Keratinocyte (primary cell): ENCODE data around the gene GRM4. TPM values are rescaled to one million over a fixed set of nuclear protein-coding genes. Genes with fewer than 3 reads are reported as not detected.

Source experiments
- DNase-seq: peaks from one replicate; pipeline ENCODE4 v3.0.0-alpha.2; 2011; ENCODE audit warnings: low read depth, missing footprints, low spot score
- FAIRE-seq: peaks from 2 replicates; lab custom pipeline; 2011; peaks lifted over from hg19 to GRCh38; lab: Jason Lieb, UNC
- H2AFZ ChIP-seq: 2 replicates; pipeline ENCODE4 v1.6.0; 2012; ENCODE audit warnings: low read length, control low read depth, inconsistent platforms; ENCODE audit not compliant: control insufficient read depth
- H3K27ac ChIP-seq: 2 replicates; pipeline ENCODE4 v1.5.1; 2011; ENCODE audit warnings: low read length; ENCODE audit not compliant: control insufficient read depth, insufficient read depth
- H3K27me3 ChIP-seq: 3 replicates; pipeline ENCODE4 v1.6.0; 2011; ENCODE audit warnings: low read length; ENCODE audit not compliant: control insufficient read depth, insufficient read depth; ENCODE audit errors: extremely low read depth
- H3K36me3 ChIP-seq, 2 experiments: 2 replicates in 1 of 2; 3 replicates in 1 of 2; pipeline ENCODE4 v1.5.1; 2011; ENCODE audit warnings: low read length in 2 of 2, mild to moderate bottlenecking in 1 of 2; ENCODE audit not compliant: control insufficient read depth in 2 of 2, insufficient read depth in 2 of 2; ENCODE audit errors: extremely low read depth in 1 of 2
- H3K4me1 ChIP-seq: 3 replicates; pipeline ENCODE4 v1.5.1; 2011; ENCODE audit warnings: low read length; ENCODE audit not compliant: control insufficient read depth, insufficient read depth; ENCODE audit errors: extremely low read depth
- H3K4me2 ChIP-seq: 3 replicates; pipeline ENCODE4 v1.6.0; 2011; ENCODE audit warnings: low read depth, low read length; ENCODE audit not compliant: control insufficient read depth, insufficient read depth; ENCODE audit errors: extremely low read depth
- H3K4me3 ChIP-seq, 3 experiments: fragments of 200-600 bp in 1 of 3; sonication (generic) in 1 of 3; 2 replicates in 2 of 3; 3 replicates in 1 of 3; pipeline ENCODE4 v1.5.1; 2011 to 2016; ENCODE audit warnings: low read length in 3 of 3, mild to moderate bottlenecking in 3 of 3, control low read depth in 2 of 3, inconsistent platforms in 1 of 3, low read depth in 1 of 3, mixed read lengths in 1 of 3, mixed run types in 1 of 3, moderate library complexity in 1 of 3; ENCODE audit not compliant: control insufficient read depth in 2 of 3, insufficient read depth in 2 of 3; ENCODE audit errors: extremely low read depth in 1 of 3
- H3K79me2 ChIP-seq: 2 replicates; pipeline ENCODE4 v1.6.0; 2012; ENCODE audit warnings: low read length; ENCODE audit not compliant: control insufficient read depth, insufficient read depth
- H3K9ac ChIP-seq: 3 replicates; pipeline ENCODE4 v1.6.0; 2011; ENCODE audit warnings: low read length; ENCODE audit not compliant: control insufficient read depth, insufficient read depth; ENCODE audit errors: extremely low read depth
- H3K9me1 ChIP-seq: 3 replicates; pipeline ENCODE4 v1.6.0; 2011; ENCODE audit warnings: low read length; ENCODE audit not compliant: control insufficient read depth, insufficient read depth; ENCODE audit errors: extremely low read depth
- H3K9me3 ChIP-seq: 2 replicates; pipeline ENCODE4 v1.5.1; 2012; ENCODE audit warnings: low read depth, low read length; ENCODE audit not compliant: control insufficient read depth
- H4K20me1 ChIP-seq: 3 replicates; pipeline ENCODE4 v1.6.0; 2011; ENCODE audit warnings: low read length; ENCODE audit not compliant: control insufficient read depth, insufficient read depth; ENCODE audit errors: extremely low read depth
- EZH2 ChIP-seq: IDR thresholded peaks from one replicate; pipeline ENCODE4 v1.6.1; 2012; ENCODE audit warnings: inconsistent platforms, mild to moderate bottlenecking, low read length, moderate library complexity
- dilution Hi-C: fragments of 300-500 bp; cut with MboI; formaldehyde crosslinking; loops from one replicate; pipeline ENCODE4 v1.7.0; 2020; ENCODE audit warnings: low sequenced_read_pairs; ENCODE audit not compliant: extremely low pct_ligation_motif_present
- polyA plus RNA-seq, 5 experiments: library from polyadenylated mRNA; depleted of rRNA in 3 of 5; stranded (reverse) in 3 of 5; stranded (forward) in 1 of 5; unstranded in 1 of 5; fragments of >200 nt; gene quantifications; 1 replicate in 1 of 5; 2 replicates in 3 of 5; 3 replicates in 1 of 5; pipeline versions ENCODE4 v1.2.1 to v1.2.3, GENCODE V29; 2011 to 2012; ENCODE audit warnings: missing spikeins in 2 of 5, low read depth in 1 of 5, low replicate concordance in 1 of 5
- TF ChIP-seq, protein P1 (sequence below), 3 experiments: IDR thresholded peaks in 1 of 3; conservative IDR thresholded peaks in 1 of 3; optimal IDR thresholded peaks in 1 of 3; 2 replicates in 2 of 3; 3 replicates in 1 of 3; pipeline versions ENCODE3 to v1.5.1; 2011; ENCODE audit warnings: low read length in 3 of 3, mild to moderate bottlenecking in 3 of 3, moderate library complexity in 2 of 3, control low read depth in 1 of 3, inconsistent platforms in 1 of 3; ENCODE audit not compliant: insufficient read depth in 2 of 3; ENCODE audit errors: extremely low read depth in 1 of 3

Gene GRM4
- polyA plus RNA-seq, 1 donor (not counting 4 experiments of a cell fraction or from before 2014, with no cell fraction given), result not detected

DNA sequence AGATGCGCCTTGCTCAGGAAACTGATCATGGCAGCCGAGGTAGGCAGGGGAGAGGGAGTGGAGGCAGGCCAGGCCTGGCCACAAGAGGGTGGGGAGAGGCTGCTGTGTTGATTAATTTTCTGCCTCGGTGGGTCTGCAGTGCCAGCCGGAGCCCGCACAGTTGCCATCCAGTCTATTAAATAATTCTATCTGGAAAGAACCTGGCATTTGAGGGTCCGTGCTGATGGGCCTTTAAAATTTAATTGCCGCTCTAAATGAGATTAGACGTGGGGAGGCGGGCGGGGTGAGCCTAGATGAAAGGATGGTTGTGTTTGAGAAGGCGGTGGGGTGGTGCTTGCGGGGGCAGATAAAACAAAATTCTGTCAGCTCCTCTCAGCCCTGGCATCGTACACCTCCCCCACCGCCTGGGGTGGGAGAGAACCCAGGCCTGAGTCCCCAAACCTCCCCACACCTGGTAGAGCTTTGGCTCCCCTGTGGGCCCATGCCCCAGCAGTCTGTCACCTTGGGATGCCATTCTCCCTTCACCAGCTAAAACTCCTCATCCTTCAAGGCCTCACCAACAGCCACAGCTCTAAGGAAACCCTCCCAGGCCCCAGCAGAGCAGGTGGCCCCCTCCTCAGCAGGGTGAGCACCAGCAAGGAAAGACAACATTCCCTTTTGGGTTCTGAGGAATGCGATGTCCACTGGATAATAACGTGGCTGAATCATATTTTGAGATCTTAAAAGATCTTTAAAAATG, 167.3 kb downstream of the GRM4 start:
- dilution Hi-C loops, result no loop called here
- no peak for FAIRE-seq
- TF ChIP-seq, protein P1, sequence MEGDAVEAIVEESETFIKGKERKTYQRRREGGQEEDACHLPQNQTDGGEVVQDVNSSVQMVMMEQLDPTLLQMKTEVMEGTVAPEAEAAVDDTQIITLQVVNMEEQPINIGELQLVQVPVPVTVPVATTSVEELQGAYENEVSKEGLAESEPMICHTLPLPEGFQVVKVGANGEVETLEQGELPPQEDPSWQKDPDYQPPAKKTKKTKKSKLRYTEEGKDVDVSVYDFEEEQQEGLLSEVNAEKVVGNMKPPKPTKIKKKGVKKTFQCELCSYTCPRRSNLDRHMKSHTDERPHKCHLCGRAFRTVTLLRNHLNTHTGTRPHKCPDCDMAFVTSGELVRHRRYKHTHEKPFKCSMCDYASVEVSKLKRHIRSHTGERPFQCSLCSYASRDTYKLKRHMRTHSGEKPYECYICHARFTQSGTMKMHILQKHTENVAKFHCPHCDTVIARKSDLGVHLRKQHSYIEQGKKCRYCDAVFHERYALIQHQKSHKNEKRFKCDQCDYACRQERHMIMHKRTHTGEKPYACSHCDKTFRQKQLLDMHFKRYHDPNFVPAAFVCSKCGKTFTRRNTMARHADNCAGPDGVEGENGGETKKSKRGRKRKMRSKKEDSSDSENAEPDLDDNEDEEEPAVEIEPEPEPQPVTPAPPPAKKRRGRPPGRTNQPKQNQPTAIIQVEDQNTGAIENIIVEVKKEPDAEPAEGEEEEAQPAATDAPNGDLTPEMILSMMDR (optimal IDR thresholded peaks at IDR 0.05 in 1 of 3, IDR thresholded peaks at IDR 0.05 in 1 of 3, conservative IDR thresholded peaks at IDR 0.05 in 1 of 3; ENCODE audit: extremely low read depth in 1 of 3, insufficient read depth in 2 of 3, low read length in 3 of 3), result no peak
- TF ChIP-seq EZH2, result no peak
- DNase-seq, result no peak
- H3K79me2 ChIP-seq, result no peaks in the 10 kb centered on the region
- H3K36me3 ChIP-seq, result no peaks in the 10 kb centered on the region
- no peaks in the 10 kb centered on the region for H3K9me1 ChIP-seq
- H3K4me1 ChIP-seq, result peaks cover 2% of the 10 kb centered on the region
- H3K9me3 ChIP-seq, result no peaks in the 10 kb centered on the region
- no peak overlapping the region for H3K9ac ChIP-seq
- no peak overlapping the region for H2AFZ ChIP-seq
- H4K20me1 ChIP-seq, result no peaks in the 10 kb centered on the region
- no peak overlapping the region for H3K27ac ChIP-seq
- no peak overlapping the region for H3K4me2 ChIP-seq
- no peak overlapping the region for H3K4me3 ChIP-seq
- H3K27me3 ChIP-seq, result no peaks in the 10 kb centered on the region

DNA sequence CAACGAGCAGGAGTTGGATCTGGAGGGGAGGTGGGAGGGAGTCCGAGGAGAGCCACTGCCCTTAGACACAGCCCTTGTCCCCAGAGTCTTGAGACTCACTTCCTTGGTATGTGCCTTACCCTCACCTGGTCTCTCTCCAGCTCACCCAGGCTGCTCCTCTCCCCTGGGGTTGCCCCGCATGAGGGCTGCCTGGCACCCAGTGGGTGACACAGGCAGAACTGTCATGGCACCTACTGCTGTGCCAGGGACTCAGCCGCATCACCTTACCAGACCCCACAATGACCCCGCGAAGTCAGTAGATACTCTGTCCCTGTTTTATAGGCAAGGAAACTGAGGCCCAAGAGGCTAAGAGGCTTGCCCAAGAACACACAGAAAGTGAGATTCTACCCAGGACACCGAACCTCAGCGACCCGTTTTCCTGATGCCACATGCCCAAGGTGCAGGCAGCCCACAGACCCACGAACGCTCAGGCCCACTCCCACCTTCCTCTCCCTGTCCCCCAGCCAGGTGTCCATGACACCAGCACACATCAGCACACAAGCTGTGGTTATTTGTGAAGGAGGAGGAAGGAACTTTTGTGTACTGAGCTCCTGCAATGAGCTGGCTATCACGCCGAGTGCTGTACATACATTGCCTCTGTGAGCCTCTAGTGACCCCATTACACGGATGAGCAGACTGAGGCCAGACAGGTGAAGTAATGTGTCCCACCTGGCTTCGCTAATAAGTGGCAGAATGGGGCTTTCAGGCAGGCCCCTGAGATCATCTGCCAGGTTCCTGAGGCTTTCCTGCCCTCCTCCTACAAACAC, 168.1 kb downstream of the GRM4 start:
- Histone ChIP-seq H3K4me3 (no peak overlapping the region), H3K79me2 (no peaks in the 10 kb centered on the region), H3K27ac (no peak overlapping the region), H3K9ac (no peak overlapping the region), H3K9me1 (no peaks in the 10 kb centered on the region), H3K9me3 (no peaks in the 10 kb centered on the region), H3K36me3 (no peaks in the 10 kb centered on the region), H3K4me2 (no peak overlapping the region), H2AFZ (no peak overlapping the region), H4K20me1 (no peaks in the 10 kb centered on the region), H3K4me1 (no peaks in the 10 kb centered on the region), H3K27me3 (no peaks in the 10 kb centered on the region)
- FAIRE-seq, result no peak
- TF ChIP-seq, protein P1 (optimal IDR thresholded peaks at IDR 0.05 in 1 of 3, IDR thresholded peaks at IDR 0.05 in 1 of 3, conservative IDR thresholded peaks at IDR 0.05 in 1 of 3; ENCODE audit: extremely low read depth in 1 of 3, insufficient read depth in 2 of 3, low read length in 3 of 3), result no peak
- TF ChIP-seq EZH2, result no peak
- no peak for DNase-seq
- dilution Hi-C loops, result no loop called here
